ENCODE results near the gene SLC25A3.
"Not testable (repeated sequence)": the region's sequence is repeated elsewhere in the genome, so short reads cannot be mapped to it uniquely, and the experiment has no call there.

The SLC25A3 gene

DNA sequence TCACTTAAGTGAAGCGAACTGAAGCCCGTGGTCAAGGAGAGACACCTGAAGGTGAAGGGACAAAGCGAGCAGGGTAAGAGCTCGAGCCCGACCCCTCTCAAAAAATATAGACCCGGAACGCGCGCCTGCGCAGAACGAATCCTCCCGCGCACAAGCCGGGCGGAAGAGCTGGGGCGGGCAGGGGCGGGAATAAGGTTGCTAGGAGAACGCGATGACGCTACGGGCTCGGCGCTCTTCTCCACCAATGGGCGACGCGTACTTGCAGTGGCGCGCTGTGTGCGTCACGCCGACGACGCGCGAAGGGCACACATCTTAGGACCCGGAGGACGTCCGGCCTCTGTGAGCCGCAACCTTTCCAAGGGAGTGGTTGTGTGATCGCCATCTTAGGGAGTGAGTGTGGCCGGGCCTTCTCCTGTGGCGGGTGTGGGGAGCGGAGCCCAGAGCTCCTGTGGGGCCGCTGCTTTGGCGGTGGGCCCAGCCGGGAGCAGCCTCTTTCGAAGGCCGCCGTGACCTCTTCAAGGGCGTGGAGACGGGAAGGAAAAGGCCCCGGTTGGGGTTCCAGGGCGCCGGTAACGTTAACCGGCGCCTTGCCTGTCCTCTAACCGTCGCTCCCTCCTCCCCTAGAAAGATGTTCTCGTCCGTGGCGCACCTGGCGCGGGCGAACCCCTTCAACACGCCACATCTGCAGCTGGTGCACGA lies at the start of gene SLC25A3:
Gene SLC25A3, plus strand, starts transcription at position 336 of the 699 bp plus-strand sequence. Its CDS starts 293 bp downstream, at position 629.
- DNase-seq (ENCODE audit: low read depth) = peak; percentile 80

DNA sequence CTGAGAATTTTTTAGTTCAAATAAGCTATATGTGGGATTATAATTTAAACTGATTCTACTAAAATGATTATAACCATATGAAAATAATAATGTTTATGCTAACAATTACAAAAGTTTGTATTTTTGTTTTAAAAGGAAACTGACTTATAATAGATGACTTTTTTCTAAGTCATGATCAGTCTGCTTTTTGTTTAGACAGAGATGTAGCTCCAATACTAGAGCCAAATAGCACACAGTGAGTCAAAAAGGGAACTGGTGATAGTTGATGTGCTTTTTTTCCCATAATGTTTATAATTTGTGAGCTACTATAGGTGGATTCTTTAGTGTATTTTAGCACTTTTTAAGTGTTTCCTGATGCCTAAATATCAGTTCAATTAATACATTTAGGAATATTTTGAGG lies 49.8 kb upstream of the SLC25A3 start:
- DNase-seq (ENCODE audit: low read depth) = no peak

DNA sequence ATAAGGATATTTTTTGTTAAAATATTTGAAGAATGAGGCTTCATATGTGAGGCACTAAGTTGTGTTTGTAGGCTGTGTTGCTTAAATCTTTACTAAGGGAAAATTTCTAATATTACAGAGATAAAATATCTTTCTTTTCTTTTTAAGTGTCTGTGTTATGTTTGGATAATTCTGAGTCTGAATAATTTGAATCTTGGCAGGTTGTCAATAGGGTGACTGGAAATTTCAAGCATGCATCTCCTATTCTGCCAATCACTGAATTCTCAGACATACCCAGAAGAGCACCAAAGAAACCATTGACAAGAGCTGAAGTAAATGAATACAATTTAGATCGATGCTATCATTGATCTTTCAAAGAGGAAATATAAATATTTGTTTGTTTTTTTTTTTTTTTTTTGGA lies 48.7 kb upstream of the SLC25A3 start:
- no peak for DNase-seq (ENCODE audit: low read depth)

DNA sequence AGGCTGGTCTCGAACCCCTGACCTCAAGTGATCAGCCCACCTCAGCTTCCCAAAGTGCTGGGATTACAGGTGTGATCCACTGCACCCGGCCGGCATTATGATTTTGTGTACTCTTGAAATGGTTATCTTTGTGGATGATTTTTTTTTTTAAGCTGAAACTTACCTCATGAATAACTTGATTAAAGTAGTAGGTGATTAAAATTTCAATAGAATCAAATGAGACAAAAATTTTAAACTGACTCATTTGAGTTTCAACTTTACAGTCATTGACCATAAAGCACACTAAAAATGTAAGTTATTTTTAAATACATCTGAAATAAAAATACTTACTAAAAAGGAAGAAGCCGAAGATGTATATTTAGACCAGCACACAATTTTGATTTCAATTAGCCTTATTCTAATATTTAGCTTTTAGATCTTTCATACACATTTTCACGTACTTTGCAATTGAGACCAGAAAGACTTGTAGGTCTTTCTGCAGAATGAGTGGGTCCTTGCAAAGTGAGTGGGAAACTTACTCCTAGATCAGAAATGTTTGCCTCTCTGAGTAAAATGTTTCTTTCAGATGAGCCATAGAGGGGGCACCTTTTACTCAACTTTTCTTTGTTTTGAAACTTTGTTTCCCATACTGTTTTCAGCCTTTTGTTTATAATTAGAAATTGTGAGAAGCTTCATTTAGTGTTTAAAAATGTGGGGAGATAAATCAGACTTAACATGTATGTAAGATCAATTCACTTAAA lies 43.9 kb upstream of the SLC25A3 start:
- DNase-seq (ENCODE audit: low read depth) = no peak

DNA sequence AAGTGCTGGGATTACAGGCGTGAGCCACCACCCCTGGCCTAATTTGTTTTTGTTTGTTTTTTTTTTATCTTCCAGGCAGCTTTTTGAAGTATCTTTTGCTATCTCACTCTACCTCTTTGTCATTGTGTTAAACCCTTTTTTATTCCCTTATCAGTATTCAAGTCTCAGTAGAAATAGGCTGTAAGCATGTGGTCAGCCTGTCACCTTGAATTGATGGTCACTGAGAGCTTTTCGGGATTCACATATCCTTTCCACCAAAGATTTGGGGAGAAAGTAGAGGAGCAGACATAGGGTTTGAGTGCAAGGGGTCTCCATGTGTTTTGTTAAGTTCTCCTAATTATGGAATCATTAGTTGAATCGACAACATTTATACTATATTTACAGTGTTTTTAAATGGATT lies 41.7 kb upstream of the SLC25A3 start:
- no peak for DNase-seq (ENCODE audit: low read depth)

DNA sequence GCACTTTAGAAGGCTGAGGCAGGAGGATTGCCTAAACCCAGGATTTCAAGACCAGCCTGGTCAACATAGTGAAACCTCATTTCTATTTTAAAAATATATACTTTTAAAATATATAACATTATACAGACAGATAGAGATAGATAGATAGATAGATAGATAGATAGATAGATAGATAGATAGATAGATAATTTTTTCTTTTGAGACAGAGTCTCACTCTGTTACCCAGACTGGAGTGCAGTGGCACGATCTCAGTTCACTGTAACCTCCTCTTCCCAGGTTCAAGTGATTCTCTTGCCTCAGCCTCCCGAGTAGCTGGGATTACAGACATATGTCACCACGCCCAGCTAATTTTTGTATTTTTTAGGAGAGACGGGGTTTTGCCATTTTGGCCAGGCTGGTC lies 35.4 kb upstream of the SLC25A3 start:
- not testable (repeated sequence) for DNase-seq (ENCODE audit: low read depth)

DNA sequence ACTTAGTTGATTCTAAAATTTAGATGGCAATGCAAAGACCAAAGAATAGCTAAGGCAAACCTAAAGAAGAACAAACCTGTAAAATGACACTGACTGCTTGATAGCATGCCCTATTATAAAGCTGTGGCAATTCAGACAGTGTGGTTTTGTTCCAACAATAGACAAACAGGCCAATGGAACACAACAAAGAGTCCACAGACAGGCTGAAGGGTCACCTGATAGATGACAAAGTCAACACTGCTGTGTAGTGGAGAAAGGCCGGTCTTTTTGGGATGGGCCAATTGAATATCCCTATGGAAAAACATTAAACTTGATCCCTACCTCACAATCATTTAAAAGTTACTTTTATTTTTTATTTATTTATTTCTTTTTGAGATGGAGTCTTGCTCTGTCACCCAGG lies 33.8 kb upstream of the SLC25A3 start:
- no peak for DNase-seq (ENCODE audit: low read depth)

DNA sequence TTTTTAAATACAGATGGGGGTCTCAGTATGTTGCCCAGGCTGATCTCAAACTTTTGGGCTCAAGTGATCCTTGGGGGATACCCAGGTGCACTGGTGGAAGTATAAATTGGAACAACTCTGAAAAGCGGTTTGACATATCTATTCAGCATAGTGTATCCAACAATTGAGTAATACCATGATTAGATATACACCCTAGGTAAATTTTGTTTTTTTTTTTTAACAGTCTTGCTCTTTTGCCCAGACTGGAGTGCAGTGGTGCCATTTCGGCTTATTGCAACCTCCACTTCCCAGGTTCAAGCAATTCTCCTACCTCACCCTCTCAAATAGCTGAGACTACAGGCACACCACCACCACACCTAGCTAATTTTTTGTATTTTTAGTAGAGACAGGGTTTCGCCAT lies 31.6 kb upstream of the SLC25A3 start:
- DNase-seq (ENCODE audit: low read depth) = no peak

DNA sequence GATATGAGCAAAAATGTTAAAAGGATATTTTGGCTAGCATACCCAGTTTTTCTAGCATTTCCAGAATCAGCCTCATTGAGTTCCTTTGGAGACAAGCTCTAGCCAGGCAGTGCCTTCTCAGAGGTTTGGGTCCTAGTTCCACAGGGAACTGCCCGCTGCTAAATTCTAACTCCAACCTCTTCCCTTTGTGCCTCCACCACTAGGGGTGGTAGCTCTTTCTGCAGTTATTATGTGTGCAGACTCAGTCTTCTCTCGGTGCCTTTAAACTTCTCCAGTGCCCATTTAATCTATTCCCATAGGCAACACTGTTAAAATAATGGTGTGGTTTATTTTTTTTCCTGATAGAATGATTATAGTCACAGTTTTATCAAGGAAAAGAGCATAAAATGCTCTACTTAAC lies 21.5 kb upstream of the SLC25A3 start:
- no peak for DNase-seq (ENCODE audit: low read depth)

DNA sequence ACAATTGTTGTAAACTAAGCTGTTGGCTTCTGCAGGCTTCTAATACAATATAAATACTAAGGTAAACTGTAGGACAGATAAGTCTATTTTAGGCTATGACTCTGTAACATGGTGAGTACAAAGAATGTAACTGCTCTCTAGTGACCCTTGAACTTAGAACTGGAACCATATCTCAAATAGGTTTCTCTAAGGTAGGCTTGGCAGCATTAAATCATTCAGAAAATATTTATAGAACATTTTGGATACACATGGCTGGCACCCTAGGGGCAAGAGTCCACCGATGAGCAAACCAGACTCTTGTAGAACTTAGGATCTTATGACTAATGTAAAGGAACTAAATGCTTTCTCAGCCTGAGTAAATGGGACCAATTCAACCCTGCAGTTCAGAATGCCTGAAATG lies 19.4 kb upstream of the SLC25A3 start:
- no peak for DNase-seq (ENCODE audit: low read depth)

DNA sequence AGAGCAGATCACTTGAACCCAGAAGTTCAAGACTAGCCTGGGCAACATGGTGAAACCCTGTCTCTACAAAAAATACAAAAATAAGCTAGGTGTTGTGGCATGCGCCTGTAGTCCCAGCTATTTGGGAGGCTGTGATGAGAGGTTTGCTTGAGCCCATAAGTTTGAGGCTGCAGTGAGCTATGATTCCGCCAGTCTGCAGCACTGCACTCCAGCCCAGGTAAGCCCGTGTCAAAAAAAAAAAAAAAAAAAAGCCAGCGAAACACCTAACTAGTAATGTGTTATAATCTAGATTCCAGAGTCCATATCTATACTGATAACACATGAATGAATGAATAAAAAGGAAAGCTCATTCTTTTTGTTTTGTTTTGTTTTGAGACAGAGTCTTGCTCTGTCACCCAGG lies 18.5 kb upstream of the SLC25A3 start:
- no peak for DNase-seq (ENCODE audit: low read depth)

DNA sequence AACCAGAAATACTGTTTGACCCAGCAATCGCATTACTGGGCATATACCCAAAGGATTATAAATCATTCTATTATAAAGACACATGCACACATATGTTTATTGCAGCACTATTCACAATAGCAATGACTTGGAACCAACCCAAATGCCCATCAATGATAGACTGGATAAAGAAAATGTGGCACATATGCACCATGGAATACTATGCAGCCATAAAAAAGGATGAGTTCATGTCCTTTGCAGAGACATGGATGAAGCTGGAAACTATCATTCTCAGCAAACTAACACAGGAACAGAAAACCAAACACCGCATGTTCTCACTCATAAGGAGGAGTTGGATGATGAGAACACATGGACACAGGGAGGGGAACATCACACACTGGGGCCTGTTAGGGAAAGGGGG lies 16.7 kb upstream of the SLC25A3 start:
- DNase-seq (ENCODE audit: low read depth) = not testable (repeated sequence)

DNA sequence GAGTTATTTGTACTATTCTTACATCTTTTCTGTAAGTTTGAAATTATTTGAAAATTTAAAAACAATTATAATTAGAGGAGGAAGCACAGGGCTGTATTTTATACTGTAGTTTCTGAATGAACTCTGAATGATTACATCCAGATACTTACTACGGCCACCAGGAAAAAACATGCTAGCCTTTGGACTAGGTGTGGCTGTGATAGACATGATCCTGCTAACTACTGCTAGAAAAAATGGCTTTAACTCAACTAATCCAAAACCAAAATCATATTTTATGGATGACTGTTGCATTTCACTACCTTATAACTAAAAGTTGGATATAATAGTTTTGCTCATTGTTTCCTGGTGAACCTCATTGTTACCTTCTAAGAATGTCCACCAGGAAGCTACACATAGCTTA lies 15.1 kb upstream of the SLC25A3 start:
- no peak for DNase-seq (ENCODE audit: low read depth)

DNA sequence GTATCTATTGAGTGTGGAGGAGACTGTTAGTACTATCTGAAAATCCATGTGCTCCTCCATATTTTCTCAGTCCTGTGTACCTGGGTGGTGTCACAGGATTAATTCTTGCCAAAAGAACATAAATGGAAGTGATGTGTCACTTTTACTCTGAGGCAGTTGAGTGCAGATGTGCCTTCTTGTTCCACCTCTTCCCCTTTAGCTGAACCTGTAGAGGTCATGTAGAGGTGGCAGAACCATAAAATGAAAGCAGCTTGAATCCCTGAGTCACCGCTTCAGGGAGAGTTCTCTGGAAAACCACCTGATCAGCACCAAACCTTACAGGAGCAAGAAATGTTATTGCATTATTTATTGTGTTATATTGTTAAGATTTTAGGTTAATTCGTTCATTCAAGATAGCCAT lies 14.7 kb upstream of the SLC25A3 start:
- no peak for DNase-seq (ENCODE audit: low read depth)

DNA sequence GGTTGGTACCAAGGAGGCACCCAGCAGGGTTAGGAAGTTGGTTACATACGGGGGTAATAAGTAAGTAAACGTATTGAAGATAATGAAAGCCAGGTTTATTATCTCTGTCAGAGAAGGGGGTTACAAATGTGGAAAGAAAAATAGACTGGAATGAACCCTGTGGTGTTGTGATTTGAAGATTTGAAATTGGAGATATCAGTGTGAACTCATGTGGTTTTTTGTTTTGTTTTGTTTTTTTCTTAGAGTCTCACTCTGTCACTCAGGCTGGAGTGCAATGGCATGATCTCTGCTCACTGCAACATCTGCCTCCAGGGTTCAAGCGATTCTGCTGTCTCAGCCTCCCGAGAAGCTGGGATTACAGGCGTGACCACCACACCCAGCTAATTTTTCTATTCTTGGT lies 14.1 kb upstream of the SLC25A3 start:
- DNase-seq (ENCODE audit: low read depth) = no peak

DNA sequence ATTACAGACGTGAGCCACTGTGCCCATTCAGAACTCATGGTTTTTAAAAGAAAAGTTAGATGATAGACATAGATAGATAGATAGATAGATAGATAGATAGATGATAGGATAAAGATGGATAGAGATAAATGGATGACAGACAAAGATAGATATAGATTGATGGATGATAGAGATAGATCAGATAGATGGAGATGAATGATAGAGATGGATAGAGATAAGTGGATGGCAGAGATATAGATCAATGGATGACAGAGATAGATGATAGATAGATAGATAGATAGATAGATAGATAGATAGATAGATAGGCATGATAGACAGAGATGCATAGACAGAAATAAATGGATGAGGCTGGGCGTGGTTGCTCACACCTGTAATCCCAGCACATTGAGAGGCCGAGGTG lies 13.7 kb upstream of the SLC25A3 start:
- no peak for DNase-seq (ENCODE audit: low read depth)

DNA sequence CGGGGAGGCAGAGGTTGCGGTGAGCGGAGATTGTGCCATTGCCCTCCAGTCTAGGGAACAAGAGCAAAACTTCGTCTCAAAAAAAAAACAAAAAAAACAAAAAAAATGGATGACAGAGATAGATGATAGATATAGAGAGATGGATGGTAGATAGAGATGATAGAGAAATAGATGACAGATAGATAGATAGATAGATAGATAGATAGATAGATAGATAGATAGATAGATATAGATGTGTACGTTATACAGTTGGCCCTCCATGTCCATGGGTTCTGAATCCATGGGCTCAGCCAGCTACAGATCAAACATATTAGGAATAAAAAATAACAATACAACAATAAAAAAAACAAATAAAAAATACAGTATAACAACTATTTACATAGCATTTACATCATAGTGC lies 12.8 kb upstream of the SLC25A3 start:
- no peak for DNase-seq (ENCODE audit: low read depth)

DNA sequence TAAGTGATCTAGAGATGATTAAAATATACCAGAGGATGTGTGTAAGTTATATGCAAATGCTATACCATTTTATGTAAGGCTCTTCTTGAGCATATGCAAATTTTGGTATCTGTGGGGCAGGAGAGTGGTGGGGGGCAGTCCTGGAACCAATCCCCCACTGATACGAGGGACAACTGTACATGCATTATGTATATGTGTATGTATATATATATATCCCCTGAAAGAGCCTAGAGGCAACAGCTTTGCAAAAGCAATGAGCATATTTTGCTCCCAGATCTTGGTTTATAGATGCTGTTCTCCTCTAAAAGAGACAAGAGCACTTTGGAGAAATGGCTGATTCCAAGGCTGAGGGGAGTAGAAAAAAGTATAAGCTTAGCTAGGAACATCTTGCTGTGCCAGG lies 12.4 kb upstream of the SLC25A3 start:
- DNase-seq (ENCODE audit: low read depth) = no peak

DNA sequence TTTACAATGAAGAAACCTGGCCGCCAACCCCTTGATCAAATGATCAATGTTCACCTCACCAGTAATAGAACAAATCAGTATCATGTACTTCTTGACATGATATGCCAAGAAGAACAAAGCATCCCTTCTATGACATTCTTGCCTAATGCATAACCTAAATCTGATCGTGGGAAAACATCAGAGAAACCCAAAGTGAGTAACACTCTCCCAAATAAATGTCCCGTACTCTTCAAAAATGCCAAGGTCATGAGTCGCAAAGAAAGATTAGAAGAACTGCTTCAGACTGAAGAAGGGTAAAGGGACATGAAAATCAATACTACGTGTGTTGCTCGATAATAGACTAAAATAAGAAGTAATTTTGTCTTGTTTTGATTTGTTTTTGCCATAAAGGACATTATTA lies 11.4 kb upstream of the SLC25A3 start:
- no peak for DNase-seq (ENCODE audit: low read depth)

DNA sequence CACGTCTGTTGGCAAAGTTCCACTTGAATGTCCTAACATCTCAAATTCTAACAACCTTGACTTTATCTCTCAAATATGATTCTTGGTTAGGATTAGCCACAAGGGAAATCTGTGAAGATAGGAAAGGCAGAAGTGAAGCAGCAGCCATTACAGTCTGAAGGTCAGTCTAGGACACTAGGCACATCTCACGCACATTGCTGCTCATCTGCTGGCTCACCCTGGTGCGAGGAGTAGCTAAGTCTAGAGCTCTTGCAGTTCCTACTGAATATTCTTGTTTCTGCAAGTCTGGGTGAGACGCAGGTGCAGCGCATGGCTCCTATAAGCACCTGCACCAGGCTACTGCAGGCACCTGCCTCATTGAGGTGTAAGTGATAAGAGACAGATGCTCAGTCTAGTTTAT lies 6.4 kb upstream of the SLC25A3 start:
- DNase-seq (ENCODE audit: low read depth) = no peak

DNA sequence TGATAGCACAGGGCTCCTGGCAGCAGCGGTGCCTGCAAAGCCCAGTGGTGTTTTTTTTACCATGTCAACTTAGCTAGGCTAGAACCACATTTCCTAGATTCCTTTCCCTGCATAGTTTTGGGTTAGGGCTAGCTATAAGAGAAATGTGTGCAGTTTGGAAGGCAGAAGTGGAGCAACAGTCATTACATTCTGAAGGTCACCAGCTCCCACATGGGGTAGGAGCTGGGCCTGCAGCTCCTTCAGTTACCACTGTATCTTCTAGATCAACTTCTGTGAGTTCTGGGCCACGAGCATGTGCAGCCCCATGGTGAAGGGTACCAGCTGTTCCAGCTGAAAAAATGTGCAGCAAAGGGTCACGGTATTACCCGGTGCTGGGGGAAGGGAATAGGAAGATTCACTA lies 2.3 kb upstream of the SLC25A3 start:
- no peak for DNase-seq (ENCODE audit: low read depth)

DNA sequence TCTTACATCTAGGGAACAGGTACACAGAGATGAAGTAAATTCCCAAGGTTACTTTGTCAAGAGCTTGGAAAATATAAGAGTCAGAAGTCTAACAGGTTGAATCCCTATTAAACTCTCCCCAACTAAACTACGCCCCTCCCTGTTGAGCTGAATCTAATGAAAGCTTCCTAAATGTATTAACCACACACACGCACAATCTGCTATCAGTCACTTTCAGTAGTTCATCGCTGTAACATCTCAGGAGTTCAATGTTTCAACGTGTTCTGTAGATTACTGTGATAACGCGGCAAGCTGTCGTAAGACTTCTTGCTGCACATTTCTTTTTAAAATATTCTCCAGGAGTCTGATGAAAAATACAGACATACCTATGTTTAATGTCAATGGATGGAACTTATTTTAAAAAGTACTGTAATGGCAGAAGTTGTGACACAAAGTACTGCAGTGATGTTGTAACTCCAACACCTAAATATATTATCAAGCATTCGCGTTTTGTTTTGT lies 612 bp upstream of the SLC25A3 start:
- DNase-seq (ENCODE audit: low read depth) = no peak

DNA sequence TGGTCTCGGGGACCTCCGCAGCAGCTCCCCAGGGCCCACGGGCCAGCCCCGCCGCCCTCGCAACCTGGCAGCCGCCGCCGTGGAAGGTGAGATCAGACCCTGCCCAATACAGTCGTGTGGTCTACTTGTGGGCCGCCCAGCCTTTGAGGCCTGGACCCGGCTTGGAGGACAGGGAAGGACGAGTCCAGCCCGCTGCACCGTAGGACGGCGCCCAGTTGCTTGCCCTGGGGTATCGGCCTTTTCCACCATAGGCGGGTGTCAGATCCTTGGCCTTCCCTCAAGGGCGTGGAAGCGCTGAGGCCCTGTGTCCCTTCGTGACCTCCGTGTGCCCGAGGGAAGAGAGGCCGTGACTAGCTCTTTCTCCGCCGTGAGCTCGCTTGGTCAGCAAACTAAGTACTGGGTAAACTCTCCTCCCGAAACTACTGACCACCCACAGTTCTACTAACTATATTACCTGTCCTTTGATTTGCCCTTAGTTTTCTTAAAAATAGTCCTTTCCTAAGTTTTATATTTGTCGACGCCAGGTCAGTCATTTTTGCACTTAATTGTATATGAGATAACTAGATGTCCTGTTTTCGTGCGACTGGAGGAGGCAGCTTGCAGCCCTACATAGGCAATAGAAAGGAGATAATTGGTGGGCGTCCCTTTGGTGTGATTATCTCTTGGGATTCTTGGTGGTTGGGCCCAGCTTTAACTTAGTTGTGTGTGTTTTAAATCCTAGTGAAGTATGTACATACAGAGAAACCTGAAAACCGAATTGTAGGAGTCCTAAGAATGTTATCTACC lies 757 bp downstream of the SLC25A3 start:
- DNase-seq (ENCODE audit: low read depth) = no peak

Data from HS-5 (cell line).